Myocyte (in vitro differentiated cells): ENCODE results near the gene CREB5. TPM values are rescaled to one million over a fixed set of nuclear protein-coding genes. Genes with fewer than 3 reads are reported as not detected.
A peak's percentile ranks its signal among the peaks of the same experiment; 100 is the strongest.
"Not testable (repeated sequence)": the region's sequence is repeated elsewhere in the genome, so short reads cannot be mapped to it uniquely, and the experiment has no call there.

Source experiments
- DNase-seq: peaks from one replicate; pipeline ENCODE4 v3.0.0-alpha.2; 2012; ENCODE audit warnings: low read depth
- total RNA-seq: library from RNA; depleted of rRNA; stranded (reverse); fragments of >200 nt; gene quantifications from 2 replicates; pipeline ENCODE4 v1.2.3, GENCODE V29; 2014

CREB5 gene
- total RNA-seq, 1 donor from 2014 or later = 3.7 TPM

GRCh38 chr7:28544453-28545117 is 132.3 kb downstream of the CREB5 start:
- DNase-seq = no peak

GRCh38 chr7:28546067-28546466 is 133.7 kb downstream of the CREB5 start:
- no peak for DNase-seq

- DNase-seq = no peak
These were observed 134.8 kb downstream of the CREB5 start for GRCh38 chr7:28547115-28547514.

- no peak for DNase-seq
These were observed 136.1 kb downstream of the CREB5 start for GRCh38 chr7:28548416-28548815.

GRCh38 chr7:28549998-28550397 is 137.7 kb downstream of the CREB5 start:
- DNase-seq = no peak

GRCh38 chr7:28550580-28551186 is 138.4 kb downstream of the CREB5 start:
- no peak for DNase-seq

GRCh38 chr7:28551331-28551730 is 139.0 kb downstream of the CREB5 start:
- DNase-seq = peak; percentile 50

GRCh38 chr7:28551766-28552165 is 139.4 kb downstream of the CREB5 start:
- not testable (repeated sequence) for DNase-seq

GRCh38 chr7:28554802-28555471 is 142.6 kb downstream of the CREB5 start:
- no peak for DNase-seq

GRCh38 chr7:28556025-28556424 is 143.7 kb downstream of the CREB5 start:
- no peak for DNase-seq

- DNase-seq = no peak
These were observed 144.4 kb downstream of the CREB5 start for GRCh38 chr7:28556671-28557070.

GRCh38 chr7:28558236-28558635 is 145.9 kb downstream of the CREB5 start:
- no peak for DNase-seq

GRCh38 chr7:28560767-28561166 is 148.4 kb downstream of the CREB5 start:
- no peak for DNase-seq

GRCh38 chr7:28564033-28564432 is 151.7 kb downstream of the CREB5 start:
- DNase-seq = no peak

GRCh38 chr7:28564755-28565374 is 152.5 kb downstream of the CREB5 start:
- DNase-seq = no peak

- no peak for DNase-seq
These were observed 153.7 kb downstream of the CREB5 start for GRCh38 chr7:28565980-28566379.

GRCh38 chr7:28570113-28570969 is 158.0 kb downstream of the CREB5 start:
- no peak for DNase-seq

- no peak for DNase-seq
These were observed 158.6 kb downstream of the CREB5 start for GRCh38 chr7:28570970-28571288.

- no peak for DNase-seq
These were observed 159.1 kb downstream of the CREB5 start for GRCh38 chr7:28571405-28571804.

GRCh38 chr7:28572321-28573058 is 160.2 kb downstream of the CREB5 start:
- no peak for DNase-seq
